Stimulated activated memory B cell treated with anti-CD40 and anti-IgM and Interleukin-4, amounts not matched to agents 10 μg/mL and 1 μg/mL and 100 μg/mL, for 72 hours (primary cell): ENCODE results near the gene CKAP5.

Experiments
- ATAC-seq: fragments of 150-1000 bp; cut with Tn5 transposase; 2 replicates; pipeline ENCODE4 v1.10.0; 2021
- H3K27ac Mint-ChIP-seq: one replicate; pipeline ENCODE4 v1.8.0; 2022; ENCODE audit warnings: mild to moderate bottlenecking, mixed read lengths
- H3K27me3 Mint-ChIP-seq: one replicate; pipeline ENCODE4 v1.8.0; 2022; ENCODE audit warnings: mixed read lengths
- H3K36me3 Mint-ChIP-seq: one replicate; pipeline ENCODE4 v1.8.0; 2022; ENCODE audit warnings: mixed read lengths
- H3K4me1 Mint-ChIP-seq: one replicate; pipeline ENCODE4 v1.8.0; 2022; ENCODE audit warnings: mixed read lengths
- H3K4me3 Mint-ChIP-seq: one replicate; pipeline ENCODE4 v1.8.0; 2022; ENCODE audit warnings: mild to moderate bottlenecking, moderate library complexity, mixed read lengths
- H3K9me3 Mint-ChIP-seq: one replicate; pipeline ENCODE4 v1.8.0; 2022; ENCODE audit warnings: mixed read lengths

The CKAP5 gene

GRCh38 chr11:46865340-46865739 is 19.3 kb upstream of the CKAP5 start:
- Mint-ChIP-seq H3K4me1 (no peaks in the 10 kb centered on the region), H3K36me3 (no peaks in the 10 kb centered on the region), H3K27me3 (peaks cover 11% of the 10 kb centered on the region), H3K27ac (no peak overlapping the region), H3K4me3 (no peak overlapping the region), H3K9me3 (peaks cover 5% of the 10 kb centered on the region)
- ATAC-seq, result no peak

- Mint-ChIP-seq H3K9me3 (peaks cover 5% of the 10 kb centered on the region), H3K27me3 (peaks cover 11% of the 10 kb centered on the region), H3K4me1 (no peaks in the 10 kb centered on the region), H3K27ac (no peak overlapping the region), H3K36me3 (no peaks in the 10 kb centered on the region), H3K4me3 (no peak overlapping the region)
- no peak for ATAC-seq
Measured at GRCh38 chr11:46860218-46860617, 14.1 kb upstream of the CKAP5 start.

GRCh38 chr11:46858920-46859546 is 13.0 kb upstream of the CKAP5 start:
- H3K36me3 Mint-ChIP-seq, result no peaks in the 10 kb centered on the region
- no peak for ATAC-seq
- H3K27ac Mint-ChIP-seq, result no peak overlapping the region
- no peak overlapping the region for H3K4me3 Mint-ChIP-seq
- H3K9me3 Mint-ChIP-seq, result peaks cover 5% of the 10 kb centered on the region
- H3K4me1 Mint-ChIP-seq, result no peaks in the 10 kb centered on the region
- H3K27me3 Mint-ChIP-seq, result peaks cover 11% of the 10 kb centered on the region

- H3K9me3 Mint-ChIP-seq, result peaks cover 2% of the 10 kb centered on the region
- no peak overlapping the region for H3K27ac Mint-ChIP-seq
- no peak overlapping the region for H3K4me3 Mint-ChIP-seq
Measured at GRCh38 chr11:46857666-46858065, 11.6 kb upstream of the CKAP5 start.

GRCh38 chr11:46856605-46857343 is 10.7 kb upstream of the CKAP5 start:
- Mint-ChIP-seq H3K9me3 (no peaks in the 10 kb centered on the region), H3K4me3 (no peak overlapping the region), H3K4me1 (no peaks in the 10 kb centered on the region), H3K27me3 (no peaks in the 10 kb centered on the region), H3K36me3 (no peaks in the 10 kb centered on the region), H3K27ac (no peak overlapping the region)
- no peak for ATAC-seq

More at GRCh38 chr11:46857666-46858065, 11.6 kb upstream of the CKAP5 start:
- H3K27me3 Mint-ChIP-seq, result peaks cover 6% of the 10 kb centered on the region
- H3K36me3 Mint-ChIP-seq, result no peaks in the 10 kb centered on the region
- no peaks in the 10 kb centered on the region for H3K4me1 Mint-ChIP-seq
- no peak for ATAC-seq

GRCh38 chr11:46855863-46856262 is 9.8 kb upstream of the CKAP5 start:
- no peak overlapping the region for H3K4me3 Mint-ChIP-seq
- H3K36me3 Mint-ChIP-seq, result no peaks in the 10 kb centered on the region
- H3K27ac Mint-ChIP-seq, result no peak overlapping the region
- H3K9me3 Mint-ChIP-seq, result peaks cover 3% of the 10 kb centered on the region
- no peak for ATAC-seq
- no peaks in the 10 kb centered on the region for H3K4me1 Mint-ChIP-seq
- H3K27me3 Mint-ChIP-seq, result no peaks in the 10 kb centered on the region

- no peak for ATAC-seq
- H3K4me1 Mint-ChIP-seq, result no peaks in the 10 kb centered on the region
- no peak overlapping the region for H3K4me3 Mint-ChIP-seq
- H3K9me3 Mint-ChIP-seq, result peaks cover 3% of the 10 kb centered on the region
- no peaks in the 10 kb centered on the region for H3K36me3 Mint-ChIP-seq
- no peaks in the 10 kb centered on the region for H3K27me3 Mint-ChIP-seq
- H3K27ac Mint-ChIP-seq, result no peak overlapping the region
Measured at GRCh38 chr11:46855167-46855566, 9.1 kb upstream of the CKAP5 start.

- Mint-ChIP-seq H3K27ac (no peak overlapping the region), H3K4me1 (peaks cover 12% of the 10 kb centered on the region)
- ATAC-seq, result no peak
Measured at GRCh38 chr11:46850829-46851380, 4.8 kb upstream of the CKAP5 start.

GRCh38 chr11:46849631-46850030 is 3.6 kb upstream of the CKAP5 start:
- ATAC-seq, result no peak

More at GRCh38 chr11:46850829-46851380, 4.8 kb upstream of the CKAP5 start:
- Mint-ChIP-seq H3K36me3 (no peaks in the 10 kb centered on the region), H3K27me3 (no peaks in the 10 kb centered on the region), H3K9me3 (peaks cover 3% of the 10 kb centered on the region), H3K4me3 (no peak overlapping the region)

GRCh38 chr11:46846510-46846830 is 390 bp upstream of the CKAP5 start:
- Mint-ChIP-seq H3K9me3 (peaks cover 3% of the 10 kb centered on the region), H3K4me1 (peaks cover 40% of the 10 kb centered on the region), H3K27me3 (no peaks in the 10 kb centered on the region), H3K36me3 (no peaks in the 10 kb centered on the region), H3K27ac (peak overlapping the region; percentile 94), H3K4me3 (peak overlapping the region; percentile 99)
- ATAC-seq, result no peak

More at GRCh38 chr11:46849631-46850030, 3.6 kb upstream of the CKAP5 start:
- Mint-ChIP-seq H3K27me3 (no peaks in the 10 kb centered on the region), H3K36me3 (no peaks in the 10 kb centered on the region), H3K4me3 (no peak overlapping the region), H3K27ac (no peak overlapping the region), H3K4me1 (peaks cover 22% of the 10 kb centered on the region), H3K9me3 (peaks cover 3% of the 10 kb centered on the region)

GRCh38 chr11:46845440-46845739 is 690 bp downstream of the CKAP5 start:
- H3K4me3 Mint-ChIP-seq, result peak overlapping the region; percentile 82
- peaks cover 45% of the 10 kb centered on the region for H3K4me1 Mint-ChIP-seq
- H3K27me3 Mint-ChIP-seq, result no peaks in the 10 kb centered on the region
- H3K9me3 Mint-ChIP-seq, result no peaks in the 10 kb centered on the region
- peak; percentile 37 for ATAC-seq
- no peaks in the 10 kb centered on the region for H3K36me3 Mint-ChIP-seq
- peak overlapping the region; percentile 94 for H3K27ac Mint-ChIP-seq

- H3K27ac Mint-ChIP-seq, result no peak overlapping the region
- H3K9me3 Mint-ChIP-seq, result no peaks in the 10 kb centered on the region
- ATAC-seq, result no peak
- no peak overlapping the region for H3K4me3 Mint-ChIP-seq
- no peaks in the 10 kb centered on the region for H3K36me3 Mint-ChIP-seq
- peaks cover 47% of the 10 kb centered on the region for H3K4me1 Mint-ChIP-seq
- H3K27me3 Mint-ChIP-seq, result no peaks in the 10 kb centered on the region
Measured at GRCh38 chr11:46840116-46840515, 6.0 kb downstream of the CKAP5 start.

- Mint-ChIP-seq H3K9me3 (no peaks in the 10 kb centered on the region), H3K4me1 (peaks cover 30% of the 10 kb centered on the region), H3K27ac (no peak overlapping the region), H3K27me3 (no peaks in the 10 kb centered on the region), H3K36me3 (no peaks in the 10 kb centered on the region), H3K4me3 (no peak overlapping the region)
- ATAC-seq, result no peak
Measured at GRCh38 chr11:46838501-46838900, 7.6 kb downstream of the CKAP5 start.

GRCh38 chr11:46837860-46838259 is 8.2 kb downstream of the CKAP5 start:
- Mint-ChIP-seq H3K27me3 (no peaks in the 10 kb centered on the region), H3K27ac (no peak overlapping the region), H3K4me3 (no peak overlapping the region), H3K36me3 (no peaks in the 10 kb centered on the region), H3K9me3 (no peaks in the 10 kb centered on the region), H3K4me1 (peaks cover 24% of the 10 kb centered on the region)
- no peak for ATAC-seq

GRCh38 chr11:46836870-46837269 is 9.2 kb downstream of the CKAP5 start:
- ATAC-seq, result no peak
- Mint-ChIP-seq H3K27ac (no peak overlapping the region), H3K4me3 (no peak overlapping the region), H3K36me3 (no peaks in the 10 kb centered on the region), H3K9me3 (no peaks in the 10 kb centered on the region), H3K4me1 (peaks cover 24% of the 10 kb centered on the region), H3K27me3 (no peaks in the 10 kb centered on the region)

GRCh38 chr11:46836431-46836830 is 9.6 kb downstream of the CKAP5 start:
- Mint-ChIP-seq H3K36me3 (no peaks in the 10 kb centered on the region), H3K27me3 (no peaks in the 10 kb centered on the region), H3K9me3 (no peaks in the 10 kb centered on the region), H3K4me3 (no peak overlapping the region), H3K4me1 (peaks cover 27% of the 10 kb centered on the region), H3K27ac (no peak overlapping the region)
- no peak for ATAC-seq
